Mammary epithelial cell (primary cell): ENCODE data around the gene ACO1.

ENCODE experiments used
- CTCF ChIP-seq, 2 donors: IDR thresholded peaks in 1 of 2; conservative IDR thresholded peaks in 1 of 2; 2 replicates each; pipeline ENCODE4 v1.5.1; 2011 to 2012; ENCODE audit warnings: inconsistent platforms in 2 of 2, low read length in 2 of 2, mild to moderate bottlenecking in 2 of 2, control low read depth in 1 of 2, low read depth in 1 of 2; ENCODE audit not compliant: insufficient read depth in 1 of 2; ENCODE audit errors: extremely low read depth in 1 of 2
- EZH2 ChIP-seq: IDR thresholded peaks from 2 replicates; pipeline ENCODE4 v1.6.1; 2012; ENCODE audit warnings: low read length, inconsistent platforms, borderline replicate concordance

- TF ChIP-seq CTCF (conservative IDR thresholded peaks at IDR 0.05 in 1 of 2, IDR thresholded peaks at IDR 0.05 in 1 of 2; ENCODE audit: extremely low read depth in 1 of 2, insufficient read depth in 1 of 2, low read depth in 1 of 2, low read length in 2 of 2) (no peak), EZH2 (no peak)
Observed at GRCh38 chr9:32423371-32423770, 38.9 kb downstream of the ACO1 start.
